Measurements from ENCODE around the gene ELOVL6.
A peak's percentile ranks its signal among the peaks of the same experiment; 100 is the strongest.

The ELOVL6 gene

GRCh38 chr4:110201502-110201901, 3.1 kb upstream of the ELOVL6 start:
- no peak overlapping the region for H3K4me3 ChIP-seq (ENCODE audit: low read depth in 1 of 2, low read length in 1 of 2)
- H3K9me3 ChIP-seq = no peaks in the 10 kb centered on the region
- no peak overlapping the region for H3K27ac ChIP-seq
- TF ChIP-seq CTCF (IDR thresholded peaks at IDR 0.05) = no peak
- peaks cover 23 to 25% of the 10 kb centered on the region in 2 experiments for H3K4me1 ChIP-seq (ENCODE audit: control insufficient read depth in 1 of 2, insufficient read depth in 1 of 2, low read depth in 1 of 2, low read length in 1 of 2)
- no peaks in the 10 kb centered on the region for H3K36me3 ChIP-seq
- H3K27me3 ChIP-seq = peaks cover 55% of the 10 kb centered on the region

GRCh38 chr4:110200689-110201088, 2.3 kb upstream of the ELOVL6 start:
- Histone ChIP-seq H3K27me3 (peaks cover 63% of the 10 kb centered on the region), H3K9me3 (no peaks in the 10 kb centered on the region), H3K4me1 (ENCODE audit: control insufficient read depth in 1 of 2, insufficient read depth in 1 of 2, low read depth in 1 of 2, low read length in 1 of 2) (peaks cover 29 to 33% of the 10 kb centered on the region in 2 experiments), H3K36me3 (no peaks in the 10 kb centered on the region), H3K4me3 (ENCODE audit: low read depth in 1 of 2, low read length in 1 of 2) (no peak overlapping the region), H3K27ac (no peak overlapping the region)
- TF ChIP-seq CTCF (IDR thresholded peaks at IDR 0.05) = no peak

- Histone ChIP-seq H3K36me3 (no peaks in the 10 kb centered on the region), H3K4me3 (ENCODE audit: low read depth in 1 of 2, low read length in 1 of 2) (peak overlapping the region; percentile 56 to 69), H3K27ac (no peak overlapping the region), H3K9me3 (no peaks in the 10 kb centered on the region), H3K27me3 (peaks cover 69% of the 10 kb centered on the region), H3K4me1 (ENCODE audit: control insufficient read depth in 1 of 2, insufficient read depth in 1 of 2, low read depth in 1 of 2, low read length in 1 of 2) (peaks cover 29 to 33% of the 10 kb centered on the region in 2 experiments)
- no peak for TF ChIP-seq CTCF (IDR thresholded peaks at IDR 0.05)
Observed at GRCh38 chr4:110198049-110198434, 373 bp downstream of the ELOVL6 start.

GRCh38 chr4:110197529-110198042, 829 bp downstream of the ELOVL6 start:
- peaks cover 29 to 33% of the 10 kb centered on the region in 2 experiments for H3K4me1 ChIP-seq (ENCODE audit: control insufficient read depth in 1 of 2, insufficient read depth in 1 of 2, low read depth in 1 of 2, low read length in 1 of 2)
- H3K9me3 ChIP-seq = no peaks in the 10 kb centered on the region
- no peak overlapping the region for H3K27ac ChIP-seq
- TF ChIP-seq CTCF (IDR thresholded peaks at IDR 0.05) = no peak
- peak overlapping the region; percentile 56 to 69 for H3K4me3 ChIP-seq (ENCODE audit: low read depth in 1 of 2, low read length in 1 of 2)
- H3K27me3 ChIP-seq = peaks cover 69% of the 10 kb centered on the region
- no peaks in the 10 kb centered on the region for H3K36me3 ChIP-seq

- H3K27ac ChIP-seq = no peak overlapping the region
- no peak for TF ChIP-seq CTCF (IDR thresholded peaks at IDR 0.05)
- H3K36me3 ChIP-seq = no peaks in the 10 kb centered on the region
- peak overlapping the region; percentile 56 to 69 for H3K4me3 ChIP-seq (ENCODE audit: low read depth in 1 of 2, low read length in 1 of 2)
- H3K27me3 ChIP-seq = peaks cover 67% of the 10 kb centered on the region
- H3K9me3 ChIP-seq = no peaks in the 10 kb centered on the region
- peaks cover 29 to 33% of the 10 kb centered on the region in 2 experiments for H3K4me1 ChIP-seq (ENCODE audit: control insufficient read depth in 1 of 2, insufficient read depth in 1 of 2, low read depth in 1 of 2, low read length in 1 of 2)
Observed at GRCh38 chr4:110196871-110197528, 1.4 kb downstream of the ELOVL6 start.

Measured in neutrophil (primary cell).